ENCODE results near the gene SUPT20HL2. TPM values are rescaled to one million over a fixed set of nuclear protein-coding genes. Genes with fewer than 3 reads are reported as not detected.

The SUPT20HL2 gene
- total RNA-seq, 1 experiment from 2014 or later = not detected

GRCh38 chrX:24266996-24267395 lies 46.9 kb downstream of the SUPT20HL2 start:
- ChIA-PET POLR2A (no interaction called here), CTCF (no interaction called here)
- no peak for TF ChIP-seq CTCF (IDR thresholded peaks at IDR 0.05; ENCODE audit: insufficient read depth in 1 of 2, low read depth in 1 of 2, low read length in 1 of 2, severe bottlenecking in 1 of 2, unreplicated experiment in 1 of 2)
- no peaks in the 10 kb centered on the region; the same call in 1 of the 2 replicates for H3K27me3 ChIP-seq (replicated peaks; ENCODE audit: control insufficient read depth, insufficient read depth, low read length)
- no peak for DNase-seq
- Mint-ChIP-seq H3K27me3 (ENCODE audit: insufficient read depth, unreplicated experiment) (peaks cover 5% of the 10 kb centered on the region), H3K36me3 (ENCODE audit: insufficient read depth, unreplicated experiment) (no peaks in the 10 kb centered on the region), H3K4me3 (ENCODE audit: unreplicated experiment) (no peak overlapping the region), H3K27ac (ENCODE audit: unreplicated experiment) (no peak overlapping the region), H3K9me3 (ENCODE audit: unreplicated experiment) (no peaks in the 10 kb centered on the region), H3K4me1 (ENCODE audit: low read depth, unreplicated experiment) (no peaks in the 10 kb centered on the region)
- no peaks in the 10 kb centered on the region for H3K9me3 ChIP-seq
- H3K36me3 ChIP-seq (ENCODE audit: control insufficient read depth, insufficient read depth, low read length) = no peaks in the 10 kb centered on the region
- no peaks in the 10 kb centered on the region for H3K4me1 ChIP-seq
- intact Hi-C loops (cut with micrococcal nuclease; ENCODE audit: unreplicated experiment) = no loop called here
- BruUV-seq (replicated peaks) = no TSS peak
- H3K4me3 ChIP-seq (ENCODE audit: low read depth, low read length) = no peak overlapping the region

- Histone ChIP-seq H3K27me3 (replicated peaks; ENCODE audit: control insufficient read depth, insufficient read depth, low read length) (no peaks in the 10 kb centered on the region; the same call in 1 of the 2 replicates), H3K36me3 (ENCODE audit: control insufficient read depth, insufficient read depth, low read length) (no peaks in the 10 kb centered on the region), H3K4me3 (ENCODE audit: low read depth, low read length) (no peak overlapping the region), H3K9me3 (no peaks in the 10 kb centered on the region), H3K4me1 (no peaks in the 10 kb centered on the region)
- DNase-seq = no peak
- no peaks in the 10 kb centered on the region for H3K36me3 Mint-ChIP-seq (ENCODE audit: insufficient read depth, unreplicated experiment)
- peaks cover 4% of the 10 kb centered on the region for H3K27me3 Mint-ChIP-seq (ENCODE audit: insufficient read depth, unreplicated experiment)
- no peak for TF ChIP-seq CTCF (IDR thresholded peaks at IDR 0.05; ENCODE audit: insufficient read depth in 1 of 2, low read depth in 1 of 2, low read length in 1 of 2, severe bottlenecking in 1 of 2, unreplicated experiment in 1 of 2)
- intact Hi-C loops (cut with micrococcal nuclease; ENCODE audit: unreplicated experiment) = no loop called here
- POLR2A ChIA-PET = no interaction called here
- no peaks in the 10 kb centered on the region for H3K9me3 Mint-ChIP-seq (ENCODE audit: unreplicated experiment)
- CTCF ChIA-PET = no interaction called here
- H3K27ac Mint-ChIP-seq (ENCODE audit: unreplicated experiment) = no peak overlapping the region
- H3K4me3 Mint-ChIP-seq (ENCODE audit: unreplicated experiment) = no peak overlapping the region
- BruUV-seq (replicated peaks) = no TSS peak
- H3K4me1 Mint-ChIP-seq (ENCODE audit: low read depth, unreplicated experiment) = peaks cover 6% of the 10 kb centered on the region
These were observed 49.5 kb downstream of the SUPT20HL2 start for GRCh38 chrX:24264383-24264782.

- no TSS peak for BruUV-seq (replicated peaks)
- H3K4me1 Mint-ChIP-seq (ENCODE audit: low read depth, unreplicated experiment) = peaks cover 6% of the 10 kb centered on the region
- POLR2A ChIA-PET = no interaction called here
- no peaks in the 10 kb centered on the region for H3K9me3 Mint-ChIP-seq (ENCODE audit: unreplicated experiment)
- no peak overlapping the region for H3K4me3 Mint-ChIP-seq (ENCODE audit: unreplicated experiment)
- H3K27me3 ChIP-seq (replicated peaks; ENCODE audit: control insufficient read depth, insufficient read depth, low read length) = no peaks in the 10 kb centered on the region
- no peak overlapping the region for H3K4me3 ChIP-seq (ENCODE audit: low read depth, low read length)
- no peak overlapping the region for H3K27ac Mint-ChIP-seq (ENCODE audit: unreplicated experiment)
- H3K36me3 ChIP-seq (ENCODE audit: control insufficient read depth, insufficient read depth, low read length) = no peaks in the 10 kb centered on the region
- no peaks in the 10 kb centered on the region for H3K27me3 Mint-ChIP-seq (ENCODE audit: insufficient read depth, unreplicated experiment)
- H3K9me3 ChIP-seq = no peaks in the 10 kb centered on the region
- no peak for TF ChIP-seq CTCF (IDR thresholded peaks at IDR 0.05; ENCODE audit: insufficient read depth in 1 of 2, low read depth in 1 of 2, low read length in 1 of 2, severe bottlenecking in 1 of 2, unreplicated experiment in 1 of 2)
- H3K36me3 Mint-ChIP-seq (ENCODE audit: insufficient read depth, unreplicated experiment) = no peaks in the 10 kb centered on the region
- intact Hi-C loops (cut with micrococcal nuclease; ENCODE audit: unreplicated experiment) = no loop called here
- no peaks in the 10 kb centered on the region for H3K4me1 ChIP-seq
- CTCF ChIA-PET = no interaction called here
- no peak for DNase-seq
These were observed 51.6 kb downstream of the SUPT20HL2 start for GRCh38 chrX:24262309-24262708.

Other genes starting within 250 kb of the SUPT20HL2 start
- gene ZFX, start 164.3 kb downstream of the SUPT20HL2 start, total RNA-seq (2022) = 33.6 and 36.1 TPM in 2 replicates
- gene SUPT20HL1, start 46.6 kb upstream of the SUPT20HL2 start, total RNA-seq (2022) = not detected in 2 replicates
- gene PDK3, start 151.2 kb upstream of the SUPT20HL2 start, total RNA-seq (2022) = 4.0 and 4.9 TPM in 2 replicates